Uterus (tissue), 4 donors: Measurements from ENCODE around the gene CCS. TPM values are rescaled to one million over a fixed set of nuclear protein-coding genes. Genes with fewer than 3 reads are reported as not detected.

ENCODE experiments used
- DNase-seq, 2 donors: peaks; one replicate each; pipeline ENCODE4 v3.0.0-alpha.2; 2019 to 2020
- H3K27ac ChIP-seq, 2 donors: fragments of 200-600 bp; sonication (generic); 1 replicate in 1 of 2; 2 replicates in 1 of 2; pipeline ENCODE4 v1.5.1; 2016 to 2018
- H3K27me3 ChIP-seq, 2 donors: fragments of 200-600 bp; sonication (generic); one replicate each; pipeline ENCODE4 v1.5.1; 2018 to 2019; ENCODE audit warnings: control low read depth in 1 of 2
- H3K36me3 ChIP-seq, 2 donors: fragments of 200-600 bp; sonication (generic); one replicate each; pipeline ENCODE4 v1.5.1; 2019; ENCODE audit warnings: control low read depth in 1 of 2
- H3K4me1 ChIP-seq, 2 donors: fragments of 200-600 bp; sonication (generic); one replicate each; pipeline ENCODE4 v1.5.1; 2018 to 2019; ENCODE audit warnings: control low read depth in 1 of 2
- H3K4me3 ChIP-seq, 2 donors: fragments of 200-600 bp; sonication (generic); 1 replicate in 1 of 2; 2 replicates in 1 of 2; pipeline ENCODE4 v1.5.1; 2018 to 2019; ENCODE audit warnings: mild to moderate bottlenecking in 1 of 2
- H3K9me3 ChIP-seq, 2 donors: fragments of 200-600 bp; sonication (generic); one replicate each; pipeline ENCODE4 v1.5.1; 2019; ENCODE audit warnings: control low read depth in 1 of 2
- POLR2A ChIP-seq, 2 donors: fragments of 450-650 bp; IDR thresholded peaks; one replicate each; pipeline ENCODE4 v1.6.1; 2016; ENCODE audit warnings: antibody characterized with exemption in 2 of 2, mild to moderate bottlenecking in 1 of 2, moderate library complexity in 1 of 2
- intact Hi-C: fragments of 100-400 bp; cut with DNase I; formaldehyde crosslinking; loops from one replicate; pipeline ENCODE4 v1.15.1; 2023; ENCODE audit warnings: low total_unique reads
- total RNA-seq, 4 donors: library from RNA; depleted of rRNA in 3 of 4; stranded (reverse); fragments of >200 nt in 3 of 4; gene quantifications; one replicate each; pipeline versions ENCODE4 v1.1.0 to v1.2.4, GENCODE V29; 2014 to 2023
- TF ChIP-seq, protein P1 (sequence below), 4 experiments: fragments of 200-600 bp in 2 of 4; fragments of 450-650 bp in 2 of 4; sonication (generic) in 2 of 4; IDR thresholded peaks; one replicate each; pipeline ENCODE4 v1.5.1; 2016 to 2019; ENCODE audit warnings: antibody characterized with exemption in 4 of 4, mild to moderate bottlenecking in 2 of 4, moderate library complexity in 1 of 4
- donor health status: DM: yes; HTN: yes; CAD: no.

The CCS gene
- total RNA-seq, 4 donors from 2014 or later, result 13.5 to 52.0 (median 42.9) TPM

DNA sequence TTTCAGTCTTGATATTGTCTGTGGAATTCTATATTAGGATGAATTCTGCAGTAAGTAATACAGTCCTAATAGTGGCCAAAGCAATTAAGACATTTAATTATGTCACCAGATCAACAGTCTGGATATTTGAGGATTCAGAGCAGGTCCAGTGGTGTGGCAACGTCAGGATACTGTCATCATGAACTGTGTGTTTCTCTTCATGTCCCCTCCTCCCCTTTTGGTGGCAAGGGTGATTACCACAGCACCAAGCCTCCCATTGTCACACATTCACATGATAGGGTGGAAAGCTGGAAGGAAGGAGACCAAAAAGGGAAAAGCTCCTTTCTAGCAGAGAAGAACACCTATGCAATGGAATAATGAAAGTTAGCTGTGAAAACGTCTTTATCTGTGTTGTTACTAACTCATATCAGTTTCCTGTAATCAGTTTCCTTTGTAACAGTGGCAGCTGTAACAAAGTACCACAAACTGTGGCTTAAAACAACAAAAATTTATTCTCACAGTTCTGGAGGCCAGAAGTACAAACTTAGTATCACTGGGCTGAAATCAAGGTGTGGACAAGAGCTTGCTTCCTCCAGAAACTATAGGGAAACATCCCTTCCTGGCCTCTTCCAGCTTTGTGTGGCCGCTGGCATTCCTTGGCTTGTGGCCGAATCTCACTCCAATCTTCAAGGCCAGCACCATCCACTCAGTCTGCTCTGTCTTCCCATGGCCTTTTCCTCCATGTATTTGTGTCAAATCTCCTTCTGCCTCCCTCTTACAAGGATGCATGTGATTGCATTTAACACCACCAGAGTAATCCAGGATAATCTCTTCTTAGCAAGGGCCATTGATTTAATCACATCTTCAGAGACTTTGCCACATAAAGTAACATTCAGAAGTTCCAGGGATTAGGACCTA lies 17.0 kb downstream of the CCS start:
- no peak for DNase-seq

DNA sequence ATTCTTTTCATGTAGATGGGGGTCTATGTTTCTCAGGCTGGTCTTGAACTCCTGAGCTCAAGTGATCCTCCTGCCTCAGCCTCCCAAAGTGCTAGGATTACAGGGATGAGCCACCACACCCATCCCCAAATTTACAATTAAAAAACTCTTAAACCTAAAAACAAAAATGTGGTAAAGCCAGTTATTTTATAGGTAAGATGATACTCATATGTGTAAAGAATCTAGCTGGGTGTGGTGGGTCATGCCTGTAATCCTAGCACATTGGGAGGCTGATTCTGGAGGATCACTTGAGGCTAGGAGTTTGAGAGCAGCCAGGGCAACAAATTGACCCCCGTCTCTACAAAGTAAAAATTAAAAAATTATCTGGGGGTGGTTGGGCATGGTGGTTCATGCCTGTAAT lies 19.5 kb downstream of the CCS start:
- H3K4me3 ChIP-seq, result no peak overlapping the region
- intact Hi-C loops, result no loop called here
- DNase-seq, result no peak
- H3K4me1 ChIP-seq, result peaks cover 0 to 4% of the 10 kb centered on the region in 2 donors
- H3K9me3 ChIP-seq, result no peaks in the 10 kb centered on the region
- no peak for TF ChIP-seq POLR2A (IDR thresholded peaks at IDR 0.05)
- TF ChIP-seq, protein P1, sequence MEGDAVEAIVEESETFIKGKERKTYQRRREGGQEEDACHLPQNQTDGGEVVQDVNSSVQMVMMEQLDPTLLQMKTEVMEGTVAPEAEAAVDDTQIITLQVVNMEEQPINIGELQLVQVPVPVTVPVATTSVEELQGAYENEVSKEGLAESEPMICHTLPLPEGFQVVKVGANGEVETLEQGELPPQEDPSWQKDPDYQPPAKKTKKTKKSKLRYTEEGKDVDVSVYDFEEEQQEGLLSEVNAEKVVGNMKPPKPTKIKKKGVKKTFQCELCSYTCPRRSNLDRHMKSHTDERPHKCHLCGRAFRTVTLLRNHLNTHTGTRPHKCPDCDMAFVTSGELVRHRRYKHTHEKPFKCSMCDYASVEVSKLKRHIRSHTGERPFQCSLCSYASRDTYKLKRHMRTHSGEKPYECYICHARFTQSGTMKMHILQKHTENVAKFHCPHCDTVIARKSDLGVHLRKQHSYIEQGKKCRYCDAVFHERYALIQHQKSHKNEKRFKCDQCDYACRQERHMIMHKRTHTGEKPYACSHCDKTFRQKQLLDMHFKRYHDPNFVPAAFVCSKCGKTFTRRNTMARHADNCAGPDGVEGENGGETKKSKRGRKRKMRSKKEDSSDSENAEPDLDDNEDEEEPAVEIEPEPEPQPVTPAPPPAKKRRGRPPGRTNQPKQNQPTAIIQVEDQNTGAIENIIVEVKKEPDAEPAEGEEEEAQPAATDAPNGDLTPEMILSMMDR (IDR thresholded peaks at IDR 0.05), result no peak
- H3K27me3 ChIP-seq, result no peaks in the 10 kb centered on the region
- no peak overlapping the region for H3K27ac ChIP-seq
- no peaks in the 10 kb centered on the region for H3K36me3 ChIP-seq

More for the DNA sequence above, 17.0 kb downstream of the CCS start:
- Histone ChIP-seq H3K4me1 (peaks cover 0 to 4% of the 10 kb centered on the region in 2 donors), H3K4me3 (no peak overlapping the region), H3K9me3 (no peaks in the 10 kb centered on the region), H3K36me3 (no peaks in the 10 kb centered on the region), H3K27me3 (no peaks in the 10 kb centered on the region), H3K27ac (no peak overlapping the region)
- TF ChIP-seq POLR2A (IDR thresholded peaks at IDR 0.05), result no peak
- TF ChIP-seq, protein P1 (IDR thresholded peaks at IDR 0.05), result no peak
- intact Hi-C loops, result no loop called here

DNA sequence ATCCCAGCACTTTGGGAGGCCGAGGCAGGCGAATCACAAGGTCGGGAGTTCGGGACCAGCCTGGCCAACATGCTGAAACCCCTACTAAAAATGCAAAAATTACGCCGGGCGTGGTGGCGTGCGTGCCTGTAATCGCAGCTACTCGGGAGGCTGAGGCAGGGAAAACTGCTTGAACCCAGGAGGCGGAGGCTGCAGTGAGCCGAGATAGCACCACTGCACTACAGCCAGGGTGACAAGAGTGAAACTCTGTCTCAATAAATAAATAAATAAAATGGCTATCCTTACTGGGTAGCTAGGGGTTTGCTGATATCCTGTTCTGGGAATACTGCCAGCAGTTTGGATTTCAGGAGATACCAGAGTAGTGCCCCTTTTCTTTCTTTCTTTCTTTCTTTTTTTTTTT lies 21.1 kb downstream of the CCS start:
- Histone ChIP-seq H3K9me3 (no peaks in the 10 kb centered on the region), H3K27me3 (no peaks in the 10 kb centered on the region), H3K4me1 (no peaks in the 10 kb centered on the region), H3K27ac (no peak overlapping the region), H3K36me3 (no peaks in the 10 kb centered on the region), H3K4me3 (no peak overlapping the region)
- intact Hi-C loops, result no loop called here
- no peak for DNase-seq
- TF ChIP-seq, protein P1 (IDR thresholded peaks at IDR 0.05), result no peak
- no peak for TF ChIP-seq POLR2A (IDR thresholded peaks at IDR 0.05)

DNA sequence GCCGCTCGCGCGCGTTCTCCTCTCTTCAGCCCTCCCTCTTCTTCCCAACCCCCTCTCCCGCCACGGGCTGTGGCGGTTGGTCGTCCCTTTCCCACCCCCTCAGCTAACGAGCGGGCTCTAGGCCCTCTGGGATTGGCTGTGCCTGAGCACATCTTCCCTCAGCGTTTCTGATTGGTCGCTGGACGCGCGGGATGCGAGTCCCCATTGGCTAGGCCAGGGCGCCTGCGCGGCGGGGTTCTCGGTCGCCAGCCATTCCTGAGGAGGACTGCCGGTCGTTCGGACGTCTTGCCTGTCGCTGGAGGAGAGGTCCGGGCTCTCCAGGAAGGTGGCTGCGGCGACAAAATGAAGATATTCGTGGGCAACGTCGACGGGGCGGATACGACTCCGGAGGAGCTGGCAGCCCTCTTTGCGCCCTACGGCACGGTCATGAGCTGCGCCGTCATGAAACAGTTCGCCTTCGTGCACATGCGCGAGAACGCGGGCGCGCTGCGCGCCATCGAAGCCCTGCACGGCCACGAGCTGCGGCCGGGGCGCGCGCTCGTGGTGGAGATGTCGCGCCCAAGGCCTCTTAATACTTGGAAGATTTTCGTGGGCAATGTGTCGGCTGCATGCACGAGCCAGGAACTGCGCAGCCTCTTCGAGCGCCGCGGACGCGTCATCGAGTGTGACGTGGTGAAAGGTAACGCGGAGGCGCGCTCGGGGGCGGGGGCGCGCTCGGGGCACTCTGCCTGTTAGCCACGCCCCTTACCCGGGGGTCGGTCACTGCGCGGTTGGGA lies 23.6 kb downstream of the CCS start, which contains the start of gene RBM14:
Gene RBM14 (plus strand): TSS at position 252 of the 776 bp plus-strand sequence. CDS start 91 bp downstream, at position 343.
- Histone ChIP-seq H3K27ac (peak within 1 kb of the TSS; percentile 91 to 97), H3K9me3 (no peaks in the 10 kb centered on the region), H3K4me3 (peak within 1 kb of the TSS; percentile 69 to 89), H3K4me1 (peaks cover 0 to 9% of the 10 kb centered on the region in 2 donors), H3K27me3 (no peaks in the 10 kb centered on the region), H3K36me3 (no peaks in the 10 kb centered on the region)
- TF ChIP-seq POLR2A (IDR thresholded peaks at IDR 0.05), result peak; percentile 98 to 100
- TF ChIP-seq, protein P1 (IDR thresholded peaks at IDR 0.05), result peak in 1 of 4 experiments; percentile 20
- peak; percentile 98 for DNase-seq
- intact Hi-C loops, result no loop called here
